HepG2 (cell line): ENCODE measurements around the gene ACSS1. TPM values are rescaled to one million over a fixed set of nuclear protein-coding genes. Genes with fewer than 3 reads are reported as not detected.

ENCODE experiments used
- BCL3 ChIP-seq: sonication (generic); formaldehyde crosslinking; IDR thresholded peaks from 2 replicates; pipeline ENCODE4 v1.5.1; 2020; ENCODE audit warnings: mild to moderate bottlenecking, missing genetic modification reagents, moderate library complexity
- ESRRA ChIP-seq: sonication (generic); formaldehyde crosslinking; IDR thresholded peaks from 2 replicates; pipeline ENCODE4 v1.5.1; 2020; ENCODE audit warnings: mild to moderate bottlenecking, low read depth, missing genetic modification reagents
- GRHL1 ChIP-seq: sonication (generic); formaldehyde crosslinking; conservative IDR thresholded peaks from 2 replicates; pipeline ENCODE4 v1.8.0; 2022; ENCODE audit warnings: missing genetic modification reagents
- KMT2B ChIP-seq: IDR thresholded peaks from 2 replicates; pipeline ENCODE4 v1.6.1; 2016; ENCODE audit warnings: missing genetic modification reagents, missing compliant biosample characterization
- MIER3 ChIP-seq: IDR thresholded peaks from 2 replicates; pipeline ENCODE4 v1.6.1; 2016; ENCODE audit warnings: missing compliant biosample characterization, borderline replicate concordance
- NR2F6 ChIP-seq, 2 experiments: IDR thresholded peaks; 2 replicates each; pipeline ENCODE4 v1.6.1; 2016; ENCODE audit warnings: antibody characterized with exemption in 1 of 2, mild to moderate bottlenecking in 1 of 2
- POLR2G ChIP-seq: fragments of 200-400 bp; formaldehyde crosslinking; IDR thresholded peaks from 2 replicates; pipeline ENCODE4 v1.6.1; 2018; ENCODE audit warnings: mild to moderate bottlenecking, low read depth, low read length, moderate library complexity
- SMC3 ChIP-seq: IDR thresholded peaks from 2 replicates; pipeline ENCODE4 v1.6.1; 2011; ENCODE audit warnings: low read length, improper control_type of control experiment
- THRA ChIP-seq: sonication (generic); formaldehyde crosslinking; IDR thresholded peaks from 2 replicates; pipeline ENCODE4 v1.4.0; 2020; ENCODE audit warnings: missing genetic modification reagents, borderline replicate concordance
- ZBTB2 ChIP-seq: sonication (generic); formaldehyde crosslinking; IDR thresholded peaks from 2 replicates; pipeline ENCODE4 v1.8.0; 2022; ENCODE audit warnings: low read depth, missing genetic modification reagents
- ZBTB33 ChIP-seq: sonication (generic); formaldehyde crosslinking; IDR thresholded peaks from 2 replicates; pipeline ENCODE4 v1.4.0; 2020; ENCODE audit warnings: missing genetic modification reagents
- ZMYM4 ChIP-seq: sonication (generic); formaldehyde crosslinking; IDR thresholded peaks from 2 replicates; pipeline ENCODE4 v1.8.1; 2023; ENCODE audit warnings: mild to moderate bottlenecking, missing genetic modification reagents
- ZNF232 ChIP-seq: sonication (generic); formaldehyde crosslinking; IDR thresholded peaks from 2 replicates; pipeline ENCODE4 v1.4.0; 2020; ENCODE audit warnings: missing genetic modification reagents, borderline replicate concordance
- ZNF253 ChIP-seq: sonication (generic); formaldehyde crosslinking; IDR thresholded peaks from 2 replicates; pipeline ENCODE4 v1.8.0; 2022; ENCODE audit warnings: mild to moderate bottlenecking, missing genetic modification reagents, borderline replicate concordance
- ZNF280D ChIP-seq: sonication (generic); formaldehyde crosslinking; IDR thresholded peaks from 2 replicates; pipeline ENCODE4 v1.5.1; 2020; ENCODE audit warnings: mild to moderate bottlenecking, missing genetic modification reagents
- ZNF501 ChIP-seq: sonication (generic); formaldehyde crosslinking; IDR thresholded peaks from 2 replicates; pipeline ENCODE4 v1.5.1; 2020; ENCODE audit warnings: mild to moderate bottlenecking, moderate library complexity, missing genetic modification reagents
- ZNF547 ChIP-seq: sonication (generic); formaldehyde crosslinking; IDR thresholded peaks from 2 replicates; pipeline ENCODE4 v1.5.1; 2020; ENCODE audit warnings: mild to moderate bottlenecking, missing genetic modification reagents
- ZNF557 ChIP-seq: sonication (generic); formaldehyde crosslinking; IDR thresholded peaks from 2 replicates; pipeline ENCODE4 v1.4.0; 2020; ENCODE audit warnings: missing genetic modification reagents
- polyA plus RNA-seq, 8 experiments: library from polyadenylated mRNA; depleted of rRNA in 3 of 8; stranded (reverse) in 7 of 8; unstranded in 1 of 8; fragments of >200 nt; fragmentation: Illumina TruSeq in 4 of 8; extraction: Trizol in 4 of 8; gene quantifications; 2 replicates each; pipeline versions ENCODE4 v1.2.1 to v1.2.3, GENCODE V29; 2011 to 2016; ENCODE audit warnings: low read depth in 4 of 8, missing spikeins in 1 of 8, mixed read lengths in 1 of 8; ENCODE audit not compliant: insufficient read depth in 1 of 8
- total RNA-seq, 5 experiments: library from RNA; depleted of rRNA; stranded (reverse); fragments of >200 nt; fragmentation: Illumina TruSeq; extraction: Trizol; gene quantifications; 2 replicates each; pipeline ENCODE4 v1.2.3, GENCODE V29; 2016; ENCODE audit warnings: low read depth in 1 of 5

Gene ACSS1
- total and polyA plus RNA-seq, 2 of the 13 experiments (the other 11 are each of a cell fraction or from before 2014, with no cell fraction given), result 15.2 to 41.6 TPM

- TF ChIP-seq ZBTB33 (CRISPR knock-in tag), result no peak
- TF ChIP-seq BCL3 (CRISPR knock-in tag), result 0 out of 2 replicates have a peak, but pooled peaks have one; percentile 21
- 0 out of 2 replicates have a peak, but pooled peaks have one; percentile 1 for TF ChIP-seq ZMYM4 (CRISPR knock-in tag)
- TF ChIP-seq ZNF232 (CRISPR knock-in tag), result no peak
- TF ChIP-seq KMT2B (CRISPR knock-in tag), result no peak
- TF ChIP-seq MIER3 (CRISPR knock-in tag), result 0 out of 2 replicates have a peak, but pooled peaks have one; percentile 2
- TF ChIP-seq ZNF547, result 0 out of 2 replicates have a peak, but pooled peaks have one; percentile 47
- no peak for TF ChIP-seq ZNF557 (CRISPR knock-in tag)
- no peak for TF ChIP-seq ZNF501
- TF ChIP-seq GRHL1 (CRISPR knock-in tag), result no peak
- no peak for TF ChIP-seq SMC3
- no peak for TF ChIP-seq ZNF253 (CRISPR knock-in tag)
- no peak for TF ChIP-seq ESRRA (CRISPR knock-in tag)
- TF ChIP-seq NR2F6 (IDR thresholded peaks at IDR 0.05), result no peak
- no peak for TF ChIP-seq NR2F6 (CRISPR knock-in tag; IDR thresholded peaks at IDR 0.05)
- 0 out of 2 replicates have a peak, but pooled peaks have one; percentile 11 for TF ChIP-seq ZBTB2 (CRISPR knock-in tag)
- no peak for TF ChIP-seq ZNF280D (CRISPR knock-in tag)
- no peak for TF ChIP-seq POLR2G
- no peak for TF ChIP-seq THRA
Measured at GRCh38 chr20:25033265-25033923, 24.5 kb downstream of the ACSS1 start (continued).
